ENCODE data around the gene CFAP70. TPM values are rescaled to one million over a fixed set of nuclear protein-coding genes. Genes with fewer than 3 reads are reported as not detected.
A peak's percentile ranks its signal among the peaks of the same experiment; 100 is the strongest.

CFAP70 gene
- total RNA-seq, 1 experiment from 2014 or later: 0.73 TPM

DNA sequence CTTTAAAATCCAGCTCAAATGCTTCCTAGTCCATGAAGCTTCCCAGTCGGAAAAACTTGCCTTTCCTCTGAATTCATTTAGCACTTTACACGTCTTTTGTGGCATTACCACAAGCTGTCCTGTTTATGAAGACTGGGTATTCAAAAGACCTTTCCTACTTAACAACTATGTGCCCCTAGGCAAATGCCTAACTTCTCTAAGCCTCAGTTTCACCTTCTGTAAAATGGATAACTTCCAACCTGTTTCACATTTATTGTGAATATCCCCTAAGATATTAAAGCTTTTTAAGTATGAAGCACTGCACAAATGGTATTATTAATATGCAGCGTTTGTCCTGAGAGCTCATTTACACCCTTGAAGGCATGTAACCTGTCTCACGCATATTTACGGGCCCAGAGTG is 843 bp downstream of the CFAP70 start:
- no peaks in the 10 kb centered on the region for H3K79me2 ChIP-seq (ENCODE audit: low read length)
- no peaks in the 10 kb centered on the region for H3K9me3 ChIP-seq (ENCODE audit: low read length)
- H3K9me2 ChIP-seq (replicated peaks; ENCODE audit: low read length): no peaks in the 10 kb centered on the region
- ATAC-seq (no peak), DNase-seq (no peak)
- POLR2A ChIA-PET (ENCODE audit: unreplicated experiment): interaction anchor here (0.5 to 1.0 kb wide), 3 partner anchors 53 to 324 kb away, joined by 3 to 5 read pairs (median 4); no protein-coding TSS in a partner anchor
- no peak overlapping the region for H3K27ac ChIP-seq (ENCODE audit: low read length)
- peak overlapping the region; percentile 81 for H2AFZ ChIP-seq (ENCODE audit: low read length)
- no peaks in the 10 kb centered on the region for H4K20me1 ChIP-seq (ENCODE audit: low read length)
- H3K9ac ChIP-seq (ENCODE audit: low read length): peak overlapping the region; percentile 63
- peaks cover 4% of the 10 kb centered on the region; the same call in 1 of the 2 replicates for H3K36me3 ChIP-seq (ENCODE audit: low read depth, low read length)
- peaks cover 16% of the 10 kb centered on the region for H3K4me1 ChIP-seq (ENCODE audit: insufficient read depth, low read length)
- intact Hi-C loops (cut with micrococcal nuclease): loop anchor here (1.0 to 5.0 kb wide), 5 partner anchors 56 to 526 kb away; partner anchors contain the start of genes ANXA7, DNAJC9 and P4HA1
- H3K4me3 ChIP-seq (ENCODE audit: low read length): peak overlapping the region; percentile 66
- no TSS peak for BruUV-seq (replicated peaks)
- H3K4me2 ChIP-seq (ENCODE audit: low read length): peak overlapping the region; percentile 81
- TF ChIP-seq EZH2 (IDR thresholded peaks at IDR 0.05; ENCODE audit: low read length, unreplicated experiment): no peak
- no peak for TF ChIP-seq CTCF (conservative IDR thresholded peaks at IDR 0.05; ENCODE audit: low read depth, low read length)
- no peak for TF ChIP-seq EZH2phosphoT487 (IDR thresholded peaks at IDR 0.05; ENCODE audit: borderline replicate concordance, low read length)
- CTCF ChIA-PET: interaction anchor here (2.1 kb wide), 1 partner anchor 94 kb away, joined by 9 read pairs; no protein-coding TSS in a partner anchor
- H3F3A ChIP-seq (ENCODE audit: low read length, unreplicated experiment): peaks cover 12% of the 10 kb centered on the region
- H3K27me3 ChIP-seq (ENCODE audit: low read length): peaks cover 15% of the 10 kb centered on the region

GRCh38 chr10:73357166-73357565 is 1.5 kb downstream of the CFAP70 start:
- H3K79me2 ChIP-seq (ENCODE audit: low read length): no peaks in the 10 kb centered on the region
- H3K27me3 ChIP-seq (ENCODE audit: low read length): peaks cover 15% of the 10 kb centered on the region
- H3F3A ChIP-seq (ENCODE audit: low read length, unreplicated experiment): peaks cover 6% of the 10 kb centered on the region
- no peak overlapping the region for H3K4me3 ChIP-seq (ENCODE audit: low read length)
- intact Hi-C loops (cut with micrococcal nuclease): loop anchor here (5.0 kb wide), 2 partner anchors 260 to 525 kb away; partner anchors contain the start of gene P4HA1
- no peak overlapping the region for H3K4me2 ChIP-seq (ENCODE audit: low read length)
- POLR2A ChIA-PET (ENCODE audit: unreplicated experiment): interaction anchor here (0.5 to 1.0 kb wide), 4 partner anchors 54 to 289 kb away, joined by 3 to 7 read pairs (median 4); no protein-coding TSS in a partner anchor
- H3K9ac ChIP-seq (ENCODE audit: low read length): no peak overlapping the region
- CTCF ChIA-PET: no interaction called here
- H3K9me2 ChIP-seq (replicated peaks; ENCODE audit: low read length): no peaks in the 10 kb centered on the region
- H4K20me1 ChIP-seq (ENCODE audit: low read length): no peaks in the 10 kb centered on the region
- DNase-seq: no peak
- TF ChIP-seq EZH2 (IDR thresholded peaks at IDR 0.05; ENCODE audit: low read length, unreplicated experiment) (no peak), CTCF (conservative IDR thresholded peaks at IDR 0.05; ENCODE audit: low read depth, low read length) (no peak), EZH2phosphoT487 (IDR thresholded peaks at IDR 0.05; ENCODE audit: borderline replicate concordance, low read length) (no peak)
- no peak overlapping the region for H3K27ac ChIP-seq (ENCODE audit: low read length)
- no peak for ATAC-seq
- no peaks in the 10 kb centered on the region for H3K9me3 ChIP-seq (ENCODE audit: low read length)
- no peaks in the 10 kb centered on the region for H3K36me3 ChIP-seq (ENCODE audit: low read depth, low read length)
- H3K4me1 ChIP-seq (ENCODE audit: insufficient read depth, low read length): peaks cover 16% of the 10 kb centered on the region
- no TSS peak for BruUV-seq (replicated peaks)
- H2AFZ ChIP-seq (ENCODE audit: low read length): no peak overlapping the region

GRCh38 chr10:73344269-73344668 is 14.4 kb downstream of the CFAP70 start:
- Histone ChIP-seq H3K9ac (ENCODE audit: low read length) (no peak overlapping the region), H3K27ac (ENCODE audit: low read length) (no peak overlapping the region), H3K27me3 (ENCODE audit: low read length) (no peaks in the 10 kb centered on the region), H3K4me3 (ENCODE audit: low read length) (no peak overlapping the region), H2AFZ (ENCODE audit: low read length) (no peak overlapping the region), H3K36me3 (ENCODE audit: low read depth, low read length) (no peaks in the 10 kb centered on the region), H4K20me1 (ENCODE audit: low read length) (no peaks in the 10 kb centered on the region), H3K4me2 (ENCODE audit: low read length) (no peak overlapping the region), H3K4me1 (ENCODE audit: insufficient read depth, low read length) (peaks cover 10% of the 10 kb centered on the region), H3K9me2 (replicated peaks; ENCODE audit: low read length) (no peaks in the 10 kb centered on the region), H3K9me3 (ENCODE audit: low read length) (peaks cover 3% of the 10 kb centered on the region; the same call in 1 of the 2 replicates), H3K79me2 (ENCODE audit: low read length) (no peaks in the 10 kb centered on the region), H3F3A (ENCODE audit: low read length, unreplicated experiment) (no peaks in the 10 kb centered on the region)
- BruUV-seq (replicated peaks): no TSS peak
- intact Hi-C loops (cut with micrococcal nuclease): no loop called here
- TF ChIP-seq CTCF (conservative IDR thresholded peaks at IDR 0.05; ENCODE audit: low read depth, low read length) (no peak), EZH2 (IDR thresholded peaks at IDR 0.05; ENCODE audit: low read length, unreplicated experiment) (no peak), EZH2phosphoT487 (IDR thresholded peaks at IDR 0.05; ENCODE audit: borderline replicate concordance, low read length) (no peak)
- ATAC-seq (no peak), DNase-seq (no peak)
- ChIA-PET POLR2A (ENCODE audit: unreplicated experiment) (no interaction called here), CTCF (no interaction called here)
